Upper lobe of left lung (tissue), 6 donors: ENCODE data around the gene MYL7. TPM values are rescaled to one million over a fixed set of nuclear protein-coding genes. Genes with fewer than 3 reads are reported as not detected.

Experiments
- ATAC-seq, 2 donors: fragments of 200-7000 bp; cut with Tn5 transposase; one replicate each; pipeline ENCODE4 v1.9.1; 2022; ENCODE audit warnings: mild to moderate bottlenecking in 2 of 2, moderate library complexity in 2 of 2; ENCODE audit not compliant: low FRiP score in 2 of 2
- DNase-seq, 2 donors: peaks; one replicate each; pipeline ENCODE4 v3.0.0-alpha.2; 2019 to 2020
- H3K27ac ChIP-seq, 4 donors: fragments of 200-600 bp; sonication (generic); one replicate each; pipeline ENCODE4 v1.5.1; 2016 to 2019
- H3K27me3 ChIP-seq, 4 donors: fragments of 200-600 bp; sonication (generic); one replicate each; pipeline ENCODE4 v1.5.1; 2017 to 2019
- H3K36me3 ChIP-seq, 4 donors: fragments of 200-600 bp; sonication (generic); one replicate each; pipeline ENCODE4 v1.5.1; 2016 to 2019
- H3K4me1 ChIP-seq, 4 donors: fragments of 200-600 bp; sonication (generic); one replicate each; pipeline ENCODE4 v1.5.1; 2018 to 2019
- H3K4me3 ChIP-seq, 4 donors: fragments of 200-600 bp; sonication (generic); one replicate each; pipeline ENCODE4 v1.5.1; 2017 to 2019; ENCODE audit warnings: mild to moderate bottlenecking in 2 of 4, moderate library complexity in 1 of 4
- H3K9me3 ChIP-seq, 4 donors: fragments of 200-600 bp; sonication (generic); one replicate each; pipeline ENCODE4 v1.5.1; 2018 to 2019
- CTCF ChIP-seq, 6 experiments: fragments of 450-650 bp in 4 of 6; fragments of 200-600 bp in 2 of 6; sonication (generic) in 2 of 6; IDR thresholded peaks; one replicate each; pipeline ENCODE4 v1.5.1; 2016 to 2019; ENCODE audit warnings: antibody characterized with exemption in 6 of 6
- EP300 ChIP-seq, 4 donors: sonication (generic); formaldehyde crosslinking; IDR thresholded peaks; one replicate each; pipeline ENCODE4 v1.5.1; 2017; ENCODE audit warnings: antibody characterized with exemption in 4 of 4, control low read depth in 2 of 4
- POLR2A ChIP-seq, 4 donors: fragments of 450-650 bp; IDR thresholded peaks; one replicate each; pipeline ENCODE4 v1.5.1; 2016 to 2017; ENCODE audit warnings: antibody characterized with exemption in 4 of 4, mild to moderate bottlenecking in 2 of 4
- POLR2AphosphoS5 ChIP-seq, 2 donors: sonication (generic); formaldehyde crosslinking; IDR thresholded peaks; one replicate each; pipeline ENCODE4 v1.5.1; 2017; ENCODE audit warnings: antibody characterized with exemption in 2 of 2
- WGBS, 2 donors: methylation state at CpG; one replicate each; pipeline ENCODE4 v1.1.5; 2017 to 2018; 5-methylcytosine and 5-hydroxymethylcytosine counted together
- total RNA-seq, 6 donors: library from RNA; depleted of rRNA in 4 of 6; stranded (reverse); fragments of >200 nt in 4 of 6; gene quantifications; one replicate each; pipeline versions ENCODE4 v1.1.0 to v1.2.1, GENCODE V29; 2016 to 2021
- donor health status: DM: no; HTN: no; CAD: no; lungs with moderate emphysema.
- donor health status: DM: no; HTN: yes; CAD: no; lungs with severe emphysema.

MYL7 gene
- total RNA-seq, 6 donors from 2014 or later, result not detected

GRCh38 chr7:44107116-44107960 is 33.8 kb downstream of the MYL7 start:
- Histone ChIP-seq H3K9me3 (no peaks in the 10 kb centered on the region), H3K27ac (peak overlapping the region in 3 of 4 donors; percentile 89 to 96 (median 91)), H3K27me3 (peaks cover 0 to 10% (median 6%) of the 10 kb centered on the region in 4 donors), H3K4me3 (peak overlapping the region in 1 of 4 donors; percentile 58), H3K4me1 (peaks cover 5 to 16% (median 13%) of the 10 kb centered on the region in 4 donors), H3K36me3 (peaks cover 0 to 53% (median 23%) of the 10 kb centered on the region in 4 donors)
- ATAC-seq (no peak), DNase-seq (no peak)
- TF ChIP-seq CTCF (IDR thresholded peaks at IDR 0.05), result no peak
- 93% methylated on average over 17 of the region's 18 CpGs; no CpG with 5 or more reads in 1 of the 2 donors for WGBS, 2 donors

DNA sequence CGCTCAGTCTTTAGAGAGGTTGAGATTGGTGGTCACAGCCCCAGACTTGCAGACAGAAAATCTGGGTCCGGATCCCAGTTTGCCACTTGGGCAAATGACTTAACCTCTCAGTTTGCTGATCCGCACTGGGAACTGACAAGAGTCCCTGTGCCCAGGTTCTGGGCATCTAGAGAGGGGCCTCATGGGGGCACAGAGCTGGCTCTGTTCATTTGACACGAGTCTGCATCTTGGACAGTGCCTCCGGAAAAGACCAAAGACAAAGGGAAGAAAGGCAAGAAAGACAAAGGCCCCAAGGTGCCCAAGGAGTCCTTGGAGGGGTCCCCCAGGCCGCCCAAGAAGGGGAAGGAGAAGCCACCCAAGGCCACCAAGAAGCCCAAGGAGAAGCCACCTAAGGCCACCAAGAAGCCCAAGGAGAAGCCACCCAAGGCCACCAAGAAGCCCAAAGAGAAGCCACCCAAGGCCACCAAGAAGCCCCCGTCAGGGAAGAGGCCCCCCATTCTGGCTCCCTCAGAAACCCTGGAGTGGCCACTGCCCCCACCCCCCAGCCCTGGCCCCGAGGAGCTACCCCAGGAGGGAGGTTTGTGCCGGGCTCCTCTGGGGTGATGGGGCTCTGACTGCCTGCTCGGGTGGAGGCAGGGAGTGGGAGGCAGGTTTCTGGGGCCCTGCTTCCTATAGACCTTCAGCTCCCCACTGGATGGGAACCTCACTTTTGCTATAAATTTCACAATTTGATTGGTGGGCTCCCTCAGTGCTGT is 34.6 kb downstream of the MYL7 start:
- ATAC-seq (no peak), DNase-seq (no peak)
- peak overlapping the region; percentile 83 to 96 (median 90) for H3K27ac ChIP-seq
- H3K4me1 ChIP-seq, result peaks cover 5 to 16% (median 13%) of the 10 kb centered on the region in 4 donors
- TF ChIP-seq CTCF (IDR thresholded peaks at IDR 0.05) (no peak), POLR2AphosphoS5 (IDR thresholded peaks at IDR 0.05) (no peak), POLR2A (IDR thresholded peaks at IDR 0.05) (no peak), EP300 (IDR thresholded peaks at IDR 0.05) (no peak)
- 88 to 90% methylated on average over 6 to 10 of the region's 10 CpGs for WGBS, 2 donors
- peaks cover 0 to 10% (median 6%) of the 10 kb centered on the region in 4 donors for H3K27me3 ChIP-seq
- H3K36me3 ChIP-seq, result peaks cover 0 to 44% (median 19%) of the 10 kb centered on the region in 4 donors
- peak overlapping the region in 3 of 4 donors; percentile 52 to 64 (median 58) for H3K4me3 ChIP-seq
- no peaks in the 10 kb centered on the region for H3K9me3 ChIP-seq

GRCh38 chr7:44105832-44106231 is 35.3 kb downstream of the MYL7 start:
- H3K9me3 ChIP-seq, result no peaks in the 10 kb centered on the region
- ATAC-seq (no peak), DNase-seq (no peak)
- peaks cover 5 to 16% (median 13%) of the 10 kb centered on the region in 4 donors for H3K4me1 ChIP-seq
- WGBS, 2 donors, result 62 to 67% methylated on average over 2 of the region's 2 CpGs
- peaks cover 0 to 10% (median 6%) of the 10 kb centered on the region in 4 donors for H3K27me3 ChIP-seq
- peak overlapping the region; percentile 83 to 96 (median 90) for H3K27ac ChIP-seq
- no peak for TF ChIP-seq EP300 (IDR thresholded peaks at IDR 0.05)
- TF ChIP-seq CTCF (IDR thresholded peaks at IDR 0.05), result no peak
- no peak for TF ChIP-seq POLR2AphosphoS5 (IDR thresholded peaks at IDR 0.05)
- TF ChIP-seq POLR2A (IDR thresholded peaks at IDR 0.05), result no peak
- peaks cover 0 to 40% (median 17%) of the 10 kb centered on the region in 4 donors for H3K36me3 ChIP-seq
- H3K4me3 ChIP-seq, result peak overlapping the region in 3 of 4 donors; percentile 52 to 64 (median 58)

- Histone ChIP-seq H3K4me3 (peak overlapping the region; percentile 52 to 70 (median 61)), H3K27me3 (peaks cover 0 to 10% (median 6%) of the 10 kb centered on the region in 4 donors), H3K27ac (peak overlapping the region; percentile 83 to 96 (median 90)), H3K36me3 (peaks cover 0 to 32% (median 14%) of the 10 kb centered on the region in 4 donors), H3K9me3 (no peaks in the 10 kb centered on the region), H3K4me1 (peaks cover 5 to 16% (median 13%) of the 10 kb centered on the region in 4 donors)
- TF ChIP-seq POLR2AphosphoS5 (IDR thresholded peaks at IDR 0.05), result peak; percentile 11 to 38
- no peak for TF ChIP-seq EP300 (IDR thresholded peaks at IDR 0.05)
- 25 to 44% methylated on average over 17 to 24 of the region's 28 CpGs for WGBS, 2 donors
- ATAC-seq, result peak in 1 of 2 donors; percentile 42
- peak in 1 of 2 donors; percentile 74 for DNase-seq
Observed at GRCh38 chr7:44104860-44105771, 36.0 kb downstream of the MYL7 start.
